Breast epithelium (tissue), 4 donors: ENCODE measurements around the gene RABIF. TPM values are rescaled to one million over a fixed set of nuclear protein-coding genes. Genes with fewer than 3 reads are reported as not detected.

Experiments used
- DNase-seq, 2 donors: peaks; one replicate each; pipeline ENCODE4 v3.0.0-alpha.2; 2019; ENCODE audit warnings: low spot score in 2 of 2
- H3K27ac ChIP-seq, 2 donors: fragments of 200-600 bp; sonication (generic) in 1 of 2; one replicate each; pipeline ENCODE4 v1.5.1; 2016 to 2019; ENCODE audit warnings: mild to moderate bottlenecking in 1 of 2
- H3K27me3 ChIP-seq, 2 donors: fragments of 200-600 bp; sonication (generic) in 1 of 2; one replicate each; pipeline versions ENCODE4 v1.5.1 to v1.6.0; 2017 to 2019; ENCODE audit warnings: control low read depth in 1 of 2, mild to moderate bottlenecking in 1 of 2
- H3K36me3 ChIP-seq: fragments of 200-600 bp; one replicate; pipeline ENCODE4 v1.5.1; 2019
- H3K4me1 ChIP-seq, 2 donors: fragments of 200-600 bp; sonication (generic); one replicate each; pipeline ENCODE4 v1.5.1; 2016 to 2019; ENCODE audit warnings: control low read depth in 1 of 2
- H3K4me3 ChIP-seq, 3 donors: fragments of 200-600 bp; sonication (generic); 1 replicate in 2 of 3; 2 replicates in 1 of 3; pipeline ENCODE4 v1.5.1; 2016 to 2019; ENCODE audit warnings: mild to moderate bottlenecking in 3 of 3, moderate library complexity in 2 of 3
- H3K9me3 ChIP-seq, 2 donors: fragments of 200-600 bp; sonication (generic) in 1 of 2; one replicate each; pipeline ENCODE4 v1.5.1; 2016 to 2019; ENCODE audit warnings: control low read depth in 1 of 2
- CTCF ChIP-seq, 3 donors: fragments of 450-650 bp; IDR thresholded peaks; one replicate each; pipeline ENCODE4 v1.5.1; 2016 to 2017; ENCODE audit warnings: antibody characterized with exemption in 3 of 3, mild to moderate bottlenecking in 3 of 3, moderate library complexity in 3 of 3
- POLR2A ChIP-seq: fragments of 450-650 bp; IDR thresholded peaks from one replicate; pipeline ENCODE4 v1.6.1; 2016; ENCODE audit warnings: antibody characterized with exemption, mild to moderate bottlenecking, moderate library complexity
- POLR2AphosphoS5 ChIP-seq, 3 donors: sonication (generic); formaldehyde crosslinking; IDR thresholded peaks; one replicate each; pipeline ENCODE4 v1.6.1; 2017; ENCODE audit warnings: antibody characterized with exemption in 3 of 3
- intact Hi-C: fragments of 100-400 bp; cut with DNase I; formaldehyde crosslinking; loops from one replicate; pipeline ENCODE4 v1.15.1; 2023; ENCODE audit warnings: low total_unique reads
- total RNA-seq, 3 donors: library from RNA; depleted of rRNA; stranded (reverse); fragments of >200 nt; gene quantifications; one replicate each; pipeline ENCODE4 v1.1.0, GENCODE V29; 2016

Gene RABIF
- total RNA-seq, 3 donors from 2014 or later = 4.8 to 6.9 (median 5.6) TPM

DNA sequence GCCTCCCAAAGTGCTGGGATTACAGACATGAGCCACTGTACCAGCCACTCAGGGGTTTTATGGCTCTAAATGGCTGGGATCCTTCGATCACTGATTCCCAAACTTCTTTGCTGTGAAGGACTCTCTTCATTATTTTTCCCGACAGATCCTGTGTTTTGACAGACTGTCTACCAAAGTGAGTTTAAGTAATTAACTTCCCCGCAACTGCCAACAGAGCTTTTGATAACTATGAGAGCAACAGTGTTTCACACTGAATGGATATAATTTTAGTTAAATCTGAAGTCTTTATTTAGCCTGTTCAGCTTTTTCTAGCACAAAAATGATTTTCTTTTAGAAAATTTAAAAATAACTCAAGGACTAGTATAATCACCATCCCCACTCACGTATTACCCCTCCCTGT, 12.6 kb upstream of the RABIF start:
- Histone ChIP-seq H3K4me3 (no peak overlapping the region), H3K27me3 (no peaks in the 10 kb centered on the region), H3K36me3 (no peaks in the 10 kb centered on the region), H3K27ac (no peak overlapping the region), H3K4me1 (no peaks in the 10 kb centered on the region), H3K9me3 (no peaks in the 10 kb centered on the region)
- TF ChIP-seq POLR2A = no peak
- TF ChIP-seq POLR2AphosphoS5 (IDR thresholded peaks at IDR 0.05) = no peak
- TF ChIP-seq CTCF (IDR thresholded peaks at IDR 0.05) = no peak
- intact Hi-C loops = no loop called here
- no peak for DNase-seq

DNA sequence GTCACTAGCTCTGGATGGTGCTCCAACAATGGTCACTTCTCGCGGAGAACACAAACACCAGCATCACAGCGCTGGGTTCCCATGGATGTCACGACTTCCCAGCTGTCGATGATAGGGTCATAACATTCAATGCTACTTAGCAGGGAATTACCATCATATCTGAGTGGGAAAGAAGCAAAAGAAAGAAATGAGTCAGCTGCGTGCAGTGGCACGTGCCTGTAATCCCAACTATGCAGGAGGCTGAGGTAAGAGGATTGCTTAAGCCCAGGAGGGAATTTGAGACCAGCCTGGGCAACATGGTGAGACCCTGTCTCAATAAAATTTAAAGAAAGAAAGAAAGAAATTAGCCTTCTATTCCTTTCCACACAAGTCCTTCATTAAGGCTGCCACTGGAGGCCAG, 3.6 kb upstream of the RABIF start:
- no peak for DNase-seq
- H3K36me3 ChIP-seq = no peaks in the 10 kb centered on the region
- H3K9me3 ChIP-seq = no peaks in the 10 kb centered on the region
- intact Hi-C loops = no loop called here
- no peaks in the 10 kb centered on the region for H3K4me1 ChIP-seq
- no peak overlapping the region for H3K27ac ChIP-seq
- H3K4me3 ChIP-seq = no peak overlapping the region
- TF ChIP-seq POLR2A (no peak), POLR2AphosphoS5 (IDR thresholded peaks at IDR 0.05) (no peak), CTCF (IDR thresholded peaks at IDR 0.05) (no peak)
- H3K27me3 ChIP-seq = no peaks in the 10 kb centered on the region

DNA sequence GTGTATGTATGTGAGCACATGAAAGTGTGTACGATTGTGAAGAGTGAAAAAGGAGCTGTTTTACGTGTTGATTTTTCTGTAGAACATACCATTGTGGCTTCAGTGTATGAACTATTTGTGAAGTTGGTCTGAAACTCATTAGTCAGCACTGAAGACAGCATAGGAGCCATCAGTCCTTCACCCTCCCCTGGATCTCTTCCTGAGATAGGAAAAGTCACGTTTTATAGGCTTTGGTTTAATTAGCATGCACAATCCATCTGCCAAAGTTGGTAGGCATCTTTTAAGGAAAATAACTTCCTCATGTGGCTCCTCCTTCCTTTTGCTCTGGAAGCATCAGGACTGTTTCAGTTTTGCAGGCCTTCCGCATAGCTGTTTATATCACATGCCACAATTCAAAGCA, 1.4 kb upstream of the RABIF start:
- Histone ChIP-seq H3K4me3 (no peak overlapping the region), H3K36me3 (no peaks in the 10 kb centered on the region), H3K9me3 (no peaks in the 10 kb centered on the region), H3K27ac (peak overlapping the region in 1 of 2 donors; percentile 22), H3K27me3 (no peaks in the 10 kb centered on the region), H3K4me1 (no peaks in the 10 kb centered on the region)
- intact Hi-C loops = no loop called here
- TF ChIP-seq POLR2AphosphoS5 (IDR thresholded peaks at IDR 0.05) (no peak), POLR2A (no peak), CTCF (IDR thresholded peaks at IDR 0.05) (no peak)
- DNase-seq = no peak

- peak overlapping the region; percentile 83 to 91 (median 87) for H3K4me3 ChIP-seq
- H3K36me3 ChIP-seq = no peaks in the 10 kb centered on the region
- DNase-seq = no peak
- H3K27me3 ChIP-seq = no peaks in the 10 kb centered on the region
- H3K4me1 ChIP-seq = no peaks in the 10 kb centered on the region
- H3K27ac ChIP-seq = peak overlapping the region; percentile 93 to 94
- H3K9me3 ChIP-seq = no peaks in the 10 kb centered on the region
- TF ChIP-seq CTCF (IDR thresholded peaks at IDR 0.05) (no peak), POLR2A (no peak), POLR2AphosphoS5 (IDR thresholded peaks at IDR 0.05) (no peak)
- intact Hi-C loops = no loop called here
Measured at GRCh38 chr1:202888221-202888530, 773 bp downstream of the RABIF start.

DNA sequence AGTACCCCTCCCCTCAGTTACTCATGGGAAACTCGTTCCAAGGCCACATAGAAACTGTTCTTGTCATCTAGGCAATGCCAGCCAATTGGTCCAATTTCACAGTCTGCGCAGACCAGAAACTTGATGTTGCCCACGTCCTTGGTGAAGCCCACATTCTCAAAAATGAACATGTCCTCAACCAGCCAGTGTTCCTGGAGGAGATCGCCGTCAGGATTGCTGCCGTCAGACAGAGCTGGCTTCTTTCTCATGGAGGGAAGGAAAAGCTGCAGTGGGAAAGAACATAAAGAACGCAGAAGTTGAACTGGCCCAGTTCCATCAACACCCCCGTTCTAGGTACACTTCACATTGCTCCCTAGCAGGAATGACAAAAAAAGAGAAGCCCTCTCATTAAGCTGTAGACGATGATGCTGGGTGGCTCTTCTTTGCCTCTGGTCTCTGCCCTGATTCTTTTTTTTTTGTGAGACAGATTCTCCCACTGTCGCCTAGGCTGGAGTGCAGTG, 7.9 kb downstream of the RABIF start:
- H3K9me3 ChIP-seq = no peaks in the 10 kb centered on the region
- no peak overlapping the region for H3K27ac ChIP-seq
- intact Hi-C loops = no loop called here
- H3K4me3 ChIP-seq = no peak overlapping the region
- no peak for TF ChIP-seq POLR2AphosphoS5 (IDR thresholded peaks at IDR 0.05)
- TF ChIP-seq POLR2A = no peak
- no peak for TF ChIP-seq CTCF (IDR thresholded peaks at IDR 0.05)
- H3K27me3 ChIP-seq = no peaks in the 10 kb centered on the region
- no peaks in the 10 kb centered on the region for H3K4me1 ChIP-seq
- no peak for DNase-seq
- no peaks in the 10 kb centered on the region for H3K36me3 ChIP-seq
